HEK293T (cell line): ENCODE measurements around the gene MGST1.

Experiments used
- CTCF ChIA-PET: fragments of 350-600 bp; formaldehyde crosslinking; extraction: SDS; loops from one replicate; lab custom pipeline; 2021; ENCODE audit warnings: antibody characterized with exemption, inconsistent platforms; lab: Yijun Ruan, JAX
- POLR2A ChIA-PET: fragments of 350-600 bp; formaldehyde crosslinking; extraction: SDS; loops from one replicate; lab custom pipeline; 2020; ENCODE audit warnings: antibody characterized with exemption, inconsistent platforms; lab: Yijun Ruan, JAX
- DNase-seq: peaks from one replicate; pipeline ENCODE4 v3.0.0; 2012; ENCODE audit warnings: mixed read lengths; ENCODE audit errors: extremely low spot score
- ARNT ChIP-seq: fragments of 450-650 bp; IDR thresholded peaks from 2 replicates; pipeline ENCODE4 v1.6.1; 2017; ENCODE audit warnings: mild to moderate bottlenecking
- BHLHE40 ChIP-seq: fragments of 450-650 bp; IDR thresholded peaks from 2 replicates; pipeline ENCODE4 v1.6.1; 2016; ENCODE audit warnings: mild to moderate bottlenecking, moderate library complexity, borderline replicate concordance
- CTBP1 ChIP-seq: fragments of 450-650 bp; IDR thresholded peaks from 2 replicates; pipeline ENCODE4 v1.6.1; 2016; ENCODE audit warnings: borderline replicate concordance
- ELF4 ChIP-seq: fragments of 450-650 bp; IDR thresholded peaks from 2 replicates; pipeline ENCODE4 v1.6.1; 2017; ENCODE audit warnings: antibody characterized with exemption
- FOXA1 ChIP-seq: fragments of 450-650 bp; IDR thresholded peaks from 2 replicates; pipeline ENCODE4 v1.6.1; 2016; ENCODE audit warnings: mild to moderate bottlenecking
- FOXK2 ChIP-seq: fragments of 450-650 bp; IDR thresholded peaks from 2 replicates; pipeline ENCODE4 v1.6.1; 2016; ENCODE audit warnings: mild to moderate bottlenecking
- FOXM1 ChIP-seq: fragments of 450-650 bp; IDR thresholded peaks from 2 replicates; pipeline ENCODE4 v1.6.1; 2017; ENCODE audit warnings: mild to moderate bottlenecking, borderline replicate concordance
- HDGF ChIP-seq: fragments of 450-650 bp; IDR thresholded peaks from 2 replicates; pipeline ENCODE4 v1.6.1; 2017; ENCODE audit warnings: antibody characterized with exemption, borderline replicate concordance
- L3MBTL2 ChIP-seq: fragments of 450-650 bp; conservative IDR thresholded peaks from 2 replicates; pipeline ENCODE4 v1.6.1; 2016; ENCODE audit warnings: mild to moderate bottlenecking
- LEF1 ChIP-seq: fragments of 450-650 bp; IDR thresholded peaks from 2 replicates; pipeline ENCODE4 v1.6.1; 2017; ENCODE audit warnings: mild to moderate bottlenecking, borderline replicate concordance
- NFRKB ChIP-seq: fragments of 450-650 bp; IDR thresholded peaks from 2 replicates; pipeline ENCODE4 v1.6.1; 2016; ENCODE audit warnings: mild to moderate bottlenecking, moderate library complexity
- SP1 ChIP-seq: fragments of 450-650 bp; IDR thresholded peaks from 2 replicates; pipeline ENCODE4 v1.6.1; 2017
- SUZ12 ChIP-seq: fragments of 450-650 bp; IDR thresholded peaks from 2 replicates; pipeline ENCODE4 v1.6.1; 2016; ENCODE audit warnings: mild to moderate bottlenecking
- TARDBP ChIP-seq: fragments of 450-650 bp; IDR thresholded peaks from 2 replicates; pipeline ENCODE4 v1.6.1; 2016
- ZNF384 ChIP-seq: fragments of 450-650 bp; IDR thresholded peaks from 2 replicates; pipeline ENCODE4 v1.6.1; 2016
- TF ChIP-seq, protein P1 (sequence below): fragments of 450-650 bp; IDR thresholded peaks from 2 replicates; pipeline ENCODE4 v1.6.1; 2016

MGST1 gene, protein sequence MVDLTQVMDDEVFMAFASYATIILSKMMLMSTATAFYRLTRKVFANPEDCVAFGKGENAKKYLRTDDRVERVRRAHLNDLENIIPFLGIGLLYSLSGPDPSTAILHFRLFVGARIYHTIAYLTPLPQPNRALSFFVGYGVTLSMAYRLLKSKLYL

GRCh38 chr12:16347391-16348298 lies at the start of gene MGST1:
MGST1 (plus strand) TSS chr12:16347645; CDS start chr12:16354253, 6,608 bp downstream.
- TF ChIP-seq FOXM1, result no peak
- TF ChIP-seq SUZ12, result no peak
- no peak for TF ChIP-seq CTBP1
- no peak for TF ChIP-seq LEF1
- no peak for TF ChIP-seq ELF4
- TF ChIP-seq, protein P1, sequence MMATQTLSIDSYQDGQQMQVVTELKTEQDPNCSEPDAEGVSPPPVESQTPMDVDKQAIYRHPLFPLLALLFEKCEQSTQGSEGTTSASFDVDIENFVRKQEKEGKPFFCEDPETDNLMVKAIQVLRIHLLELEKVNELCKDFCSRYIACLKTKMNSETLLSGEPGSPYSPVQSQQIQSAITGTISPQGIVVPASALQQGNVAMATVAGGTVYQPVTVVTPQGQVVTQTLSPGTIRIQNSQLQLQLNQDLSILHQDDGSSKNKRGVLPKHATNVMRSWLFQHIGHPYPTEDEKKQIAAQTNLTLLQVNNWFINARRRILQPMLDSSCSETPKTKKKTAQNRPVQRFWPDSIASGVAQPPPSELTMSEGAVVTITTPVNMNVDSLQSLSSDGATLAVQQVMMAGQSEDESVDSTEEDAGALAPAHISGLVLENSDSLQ, result no peak
- no peak for TF ChIP-seq HDGF
- TF ChIP-seq L3MBTL2, result peak; percentile 43; the same call in 1 of the 2 replicates
- no peak for TF ChIP-seq NFRKB
- peak; percentile 42 for DNase-seq
- CTCF ChIA-PET, result no interaction called here
- POLR2A ChIA-PET, result no interaction called here

DNA sequence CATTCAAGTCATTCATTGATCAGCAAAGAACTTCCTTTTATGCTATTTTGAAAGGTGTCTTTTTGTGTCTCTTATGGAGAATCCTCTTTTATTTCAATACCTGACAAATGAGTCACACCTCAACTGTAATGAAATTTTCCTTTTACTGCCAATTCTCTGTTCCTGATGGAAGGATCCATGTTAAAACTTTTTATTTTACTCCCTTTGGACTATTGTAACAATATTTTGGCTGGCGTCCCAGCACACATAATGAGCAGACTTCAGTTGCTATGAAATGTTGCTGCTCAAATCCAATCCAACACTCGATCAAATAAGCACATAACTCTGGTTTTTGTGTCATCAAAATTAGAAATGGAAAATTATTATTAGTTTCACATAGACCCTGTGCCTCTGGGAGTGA lies 48.0 kb upstream of the MGST1 start:
- DNase-seq, result no peak
- no peak for TF ChIP-seq FOXM1
- no peak for TF ChIP-seq BHLHE40
- no peak for TF ChIP-seq ZNF384
- no peak for TF ChIP-seq HDGF
- no peak for TF ChIP-seq NFRKB
- no peak for TF ChIP-seq ELF4
- no peak for TF ChIP-seq LEF1
- TF ChIP-seq SP1, result no peak
- no peak for TF ChIP-seq SUZ12
- TF ChIP-seq FOXK2, result no peak
- no peak for TF ChIP-seq CTBP1
- ChIA-PET CTCF (no interaction called here), POLR2A (no interaction called here)

DNA sequence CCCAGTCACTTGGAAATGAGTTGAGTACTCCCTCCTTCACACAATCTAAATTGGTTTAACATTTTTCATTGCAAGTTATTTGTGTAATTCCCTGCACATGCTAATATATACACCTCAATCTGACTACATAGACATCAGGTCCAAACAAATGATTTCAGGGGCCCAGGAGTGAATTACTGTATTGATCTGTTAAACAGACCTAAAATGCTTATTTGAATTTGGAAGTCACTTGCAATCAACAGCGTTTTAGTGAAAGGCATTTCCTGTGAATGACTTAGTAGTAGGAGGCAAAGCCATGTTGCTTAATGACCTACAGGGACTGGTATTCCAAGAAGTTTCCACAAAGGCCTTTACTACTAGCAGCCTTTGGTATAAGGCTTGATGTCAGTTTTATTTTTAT lies 47.3 kb upstream of the MGST1 start:
- TF ChIP-seq SP1, result no peak
- TF ChIP-seq, protein P1, result no peak
- TF ChIP-seq L3MBTL2, result no peak
- TF ChIP-seq ELF4, result no peak
- no peak for TF ChIP-seq SUZ12
- no peak for TF ChIP-seq ARNT
- no peak for TF ChIP-seq FOXK2
- TF ChIP-seq TARDBP, result no peak
- no peak for TF ChIP-seq CTBP1
- no peak for TF ChIP-seq FOXA1
- POLR2A ChIA-PET, result no interaction called here
- no peak for DNase-seq
- CTCF ChIA-PET, result no interaction called here

DNA sequence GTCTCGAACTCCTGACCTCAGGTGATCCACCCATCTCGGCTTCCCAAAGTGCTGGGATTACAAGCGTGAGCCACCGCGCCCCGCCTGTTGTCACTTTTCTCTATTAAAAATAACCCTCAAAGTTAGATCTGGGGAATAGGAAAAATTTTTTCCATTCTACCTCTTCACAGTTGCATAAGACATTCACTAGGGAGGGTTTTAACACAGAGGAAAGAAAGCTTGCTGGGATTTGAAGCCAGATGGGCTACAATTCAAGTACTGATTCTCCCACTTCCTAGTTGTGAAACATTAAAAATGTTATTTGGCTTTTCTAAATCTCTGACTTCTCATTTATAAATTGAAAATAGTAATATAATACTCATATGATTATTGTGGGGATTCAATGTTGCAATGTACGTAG lies 46.7 kb upstream of the MGST1 start:
- ChIA-PET CTCF (no interaction called here), POLR2A (no interaction called here)
- no peak for DNase-seq
- TF ChIP-seq, protein P1, result no peak
- TF ChIP-seq FOXK2 (no peak), ELF4 (no peak), SP1 (no peak), HDGF (no peak), L3MBTL2 (no peak), ZNF384 (no peak), LEF1 (no peak), NFRKB (no peak), FOXM1 (no peak), SUZ12 (no peak), TARDBP (no peak), FOXA1 (no peak), CTBP1 (no peak)

- no peak for DNase-seq
- TF ChIP-seq FOXK2 (no peak), FOXM1 (no peak), BHLHE40 (no peak), ZNF384 (no peak), L3MBTL2 (no peak), ARNT (no peak)
- TF ChIP-seq, protein P1, result no peak
- POLR2A ChIA-PET, result no interaction called here
- CTCF ChIA-PET, result no interaction called here
Measured at GRCh38 chr12:16303939-16304338, 43.5 kb upstream of the MGST1 start.
